Suprapubic skin (tissue), 3 donors: ENCODE data around the gene CSTF3.

Experiments used
- POLR2A ChIP-seq, 2 donors: fragments of 450-650 bp; IDR thresholded peaks; one replicate each; pipeline ENCODE4 v1.6.1; 2017; ENCODE audit warnings: antibody characterized with exemption in 2 of 2, mild to moderate bottlenecking in 2 of 2, moderate library complexity in 2 of 2
- TF ChIP-seq, protein P1 (sequence below), 2 donors: fragments of 200-600 bp in 1 of 2; fragments of 450-650 bp in 1 of 2; sonication (generic) in 1 of 2; IDR thresholded peaks; one replicate each; pipeline ENCODE4 v1.5.1; 2016 to 2019; ENCODE audit warnings: antibody characterized with exemption in 2 of 2, mild to moderate bottlenecking in 1 of 2, moderate library complexity in 1 of 2

DNA sequence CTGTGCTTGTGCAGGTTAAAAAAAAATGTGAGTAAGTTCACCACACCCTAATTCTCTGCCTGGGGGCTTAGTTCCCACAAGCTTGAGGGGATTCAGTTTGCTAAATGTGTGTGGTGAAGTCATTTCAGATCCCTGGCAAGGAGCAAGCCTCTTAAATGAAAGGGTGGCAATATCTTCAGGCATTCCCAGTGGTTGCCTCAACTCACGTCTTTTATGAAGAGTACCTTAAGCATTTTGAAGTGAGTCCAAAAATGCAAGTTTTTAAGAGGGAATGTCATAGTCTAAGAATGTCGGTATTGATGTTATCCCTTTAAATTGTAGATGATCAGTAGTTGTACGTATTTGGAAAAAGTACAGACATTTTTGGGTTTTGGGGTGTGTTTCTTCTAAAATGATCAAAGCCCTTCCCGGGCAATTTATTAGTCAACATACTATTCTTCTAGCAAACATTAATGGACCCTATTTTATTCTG lies 117.0 kb downstream of the CSTF3 start:
- no peak for TF ChIP-seq POLR2A (IDR thresholded peaks at IDR 0.05)
- TF ChIP-seq, protein P1, sequence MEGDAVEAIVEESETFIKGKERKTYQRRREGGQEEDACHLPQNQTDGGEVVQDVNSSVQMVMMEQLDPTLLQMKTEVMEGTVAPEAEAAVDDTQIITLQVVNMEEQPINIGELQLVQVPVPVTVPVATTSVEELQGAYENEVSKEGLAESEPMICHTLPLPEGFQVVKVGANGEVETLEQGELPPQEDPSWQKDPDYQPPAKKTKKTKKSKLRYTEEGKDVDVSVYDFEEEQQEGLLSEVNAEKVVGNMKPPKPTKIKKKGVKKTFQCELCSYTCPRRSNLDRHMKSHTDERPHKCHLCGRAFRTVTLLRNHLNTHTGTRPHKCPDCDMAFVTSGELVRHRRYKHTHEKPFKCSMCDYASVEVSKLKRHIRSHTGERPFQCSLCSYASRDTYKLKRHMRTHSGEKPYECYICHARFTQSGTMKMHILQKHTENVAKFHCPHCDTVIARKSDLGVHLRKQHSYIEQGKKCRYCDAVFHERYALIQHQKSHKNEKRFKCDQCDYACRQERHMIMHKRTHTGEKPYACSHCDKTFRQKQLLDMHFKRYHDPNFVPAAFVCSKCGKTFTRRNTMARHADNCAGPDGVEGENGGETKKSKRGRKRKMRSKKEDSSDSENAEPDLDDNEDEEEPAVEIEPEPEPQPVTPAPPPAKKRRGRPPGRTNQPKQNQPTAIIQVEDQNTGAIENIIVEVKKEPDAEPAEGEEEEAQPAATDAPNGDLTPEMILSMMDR (IDR thresholded peaks at IDR 0.05), result no peak
